Peyer's patch (tissue), 4 donors: Measurements from ENCODE around the gene DHX58. TPM values are rescaled to one million over a fixed set of nuclear protein-coding genes. Genes with fewer than 3 reads are reported as not detected.
A peak's percentile ranks its signal among the peaks of the same experiment; 100 is the strongest.
"Not testable (repeated sequence)": the region's sequence is repeated elsewhere in the genome, so short reads cannot be mapped to it uniquely, and the experiment has no call there.

Experiments used
- DNase-seq, 3 donors: peaks; one replicate each; pipeline ENCODE4 v3.0.0-alpha.2; 2017 to 2019
- H3K27ac ChIP-seq, 4 donors: fragments of 200-600 bp; sonication (generic); one replicate each; pipeline ENCODE4 v1.5.1; 2016 to 2019
- H3K27me3 ChIP-seq, 2 donors: fragments of 200-600 bp; sonication (generic); one replicate each; pipeline ENCODE4 v1.5.1; 2019
- H3K36me3 ChIP-seq, 3 donors: fragments of 200-600 bp; sonication (generic); one replicate each; pipeline ENCODE4 v1.5.1; 2016 to 2019
- H3K4me1 ChIP-seq, 4 donors: fragments of 200-600 bp; sonication (generic); one replicate each; pipeline ENCODE4 v1.5.1; 2016 to 2019
- H3K4me3 ChIP-seq, 4 donors: fragments of 200-600 bp; sonication (generic); 1 replicate in 3 of 4; 2 replicates in 1 of 4; pipeline ENCODE4 v1.5.1; 2016 to 2019; ENCODE audit warnings: mild to moderate bottlenecking in 1 of 4
- H3K9me3 ChIP-seq, 4 donors: fragments of 200-600 bp; sonication (generic); one replicate each; pipeline ENCODE4 v1.5.1; 2016 to 2019; ENCODE audit warnings: mild to moderate bottlenecking in 1 of 4
- POLR2A ChIP-seq, 2 donors: fragments of 450-650 bp; IDR thresholded peaks; one replicate each; pipeline ENCODE4 v1.5.1; 2017; ENCODE audit warnings: antibody characterized with exemption in 2 of 2, mild to moderate bottlenecking in 2 of 2, moderate library complexity in 2 of 2
- total RNA-seq, 4 donors: library from RNA; depleted of rRNA; stranded (reverse); fragments of >200 nt; gene quantifications; one replicate each; pipeline ENCODE4 v1.1.0, GENCODE V29; 2016
- TF ChIP-seq, protein P1 (sequence below), 6 experiments: fragments of 450-650 bp in 4 of 6; fragments of 200-600 bp in 2 of 6; sonication (generic) in 1 of 6; IDR thresholded peaks; one replicate each; pipeline ENCODE4 v1.5.1; 2017 to 2019; ENCODE audit warnings: antibody characterized with exemption in 6 of 6, mild to moderate bottlenecking in 3 of 6, moderate library complexity in 1 of 6

DHX58 gene
- total RNA-seq, 4 donors from 2014 or later = 12.8 to 24.8 (median 18.4) TPM

DNA sequence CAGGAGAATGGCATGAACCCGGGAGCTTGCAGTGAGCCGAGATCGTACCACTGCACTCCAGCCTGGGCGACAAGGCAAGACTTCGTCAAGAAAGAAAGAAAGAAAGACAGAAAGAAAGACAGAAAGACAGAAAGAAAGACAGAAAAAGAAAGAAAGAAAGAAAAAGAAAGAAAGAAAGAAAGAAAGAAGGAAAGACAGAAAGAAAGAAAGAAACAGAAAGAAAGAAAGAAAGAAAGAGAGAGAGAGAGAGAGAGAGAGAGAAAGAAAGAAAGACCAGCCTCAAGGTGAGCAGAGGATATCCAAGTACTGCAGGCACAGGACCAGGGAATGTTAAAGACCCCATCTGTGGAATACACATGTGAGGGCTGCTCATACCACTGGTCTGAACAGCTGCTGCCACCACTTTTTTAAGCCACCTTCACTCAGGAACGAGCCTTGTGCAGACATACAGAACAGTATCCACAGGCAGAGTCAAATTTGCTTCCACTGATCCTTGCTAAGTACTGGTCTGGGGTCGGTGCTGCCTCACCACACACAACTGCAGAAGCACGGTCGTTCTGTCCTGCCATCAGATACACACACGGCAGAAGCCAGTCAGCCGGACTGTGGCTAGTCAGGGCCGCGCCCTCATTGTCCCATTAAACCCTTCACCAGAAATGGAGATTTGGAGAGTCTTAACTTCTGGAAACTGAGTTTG lies 34.5 kb upstream of the DHX58 start:
- Histone ChIP-seq H3K27ac (no peak overlapping the region), H3K9me3 (no peaks in the 10 kb centered on the region), H3K4me1 (peaks cover 0 to 10% (median under 1%) of the 10 kb centered on the region in 4 donors), H3K36me3 (peaks cover 0 to 58% (median 0%) of the 10 kb centered on the region in 3 donors), H3K27me3 (no peaks in the 10 kb centered on the region), H3K4me3 (no peak overlapping the region)
- DNase-seq = no peak
- TF ChIP-seq, protein P1, sequence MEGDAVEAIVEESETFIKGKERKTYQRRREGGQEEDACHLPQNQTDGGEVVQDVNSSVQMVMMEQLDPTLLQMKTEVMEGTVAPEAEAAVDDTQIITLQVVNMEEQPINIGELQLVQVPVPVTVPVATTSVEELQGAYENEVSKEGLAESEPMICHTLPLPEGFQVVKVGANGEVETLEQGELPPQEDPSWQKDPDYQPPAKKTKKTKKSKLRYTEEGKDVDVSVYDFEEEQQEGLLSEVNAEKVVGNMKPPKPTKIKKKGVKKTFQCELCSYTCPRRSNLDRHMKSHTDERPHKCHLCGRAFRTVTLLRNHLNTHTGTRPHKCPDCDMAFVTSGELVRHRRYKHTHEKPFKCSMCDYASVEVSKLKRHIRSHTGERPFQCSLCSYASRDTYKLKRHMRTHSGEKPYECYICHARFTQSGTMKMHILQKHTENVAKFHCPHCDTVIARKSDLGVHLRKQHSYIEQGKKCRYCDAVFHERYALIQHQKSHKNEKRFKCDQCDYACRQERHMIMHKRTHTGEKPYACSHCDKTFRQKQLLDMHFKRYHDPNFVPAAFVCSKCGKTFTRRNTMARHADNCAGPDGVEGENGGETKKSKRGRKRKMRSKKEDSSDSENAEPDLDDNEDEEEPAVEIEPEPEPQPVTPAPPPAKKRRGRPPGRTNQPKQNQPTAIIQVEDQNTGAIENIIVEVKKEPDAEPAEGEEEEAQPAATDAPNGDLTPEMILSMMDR (IDR thresholded peaks at IDR 0.05) = no peak
- no peak for TF ChIP-seq POLR2A (IDR thresholded peaks at IDR 0.05)

DNA sequence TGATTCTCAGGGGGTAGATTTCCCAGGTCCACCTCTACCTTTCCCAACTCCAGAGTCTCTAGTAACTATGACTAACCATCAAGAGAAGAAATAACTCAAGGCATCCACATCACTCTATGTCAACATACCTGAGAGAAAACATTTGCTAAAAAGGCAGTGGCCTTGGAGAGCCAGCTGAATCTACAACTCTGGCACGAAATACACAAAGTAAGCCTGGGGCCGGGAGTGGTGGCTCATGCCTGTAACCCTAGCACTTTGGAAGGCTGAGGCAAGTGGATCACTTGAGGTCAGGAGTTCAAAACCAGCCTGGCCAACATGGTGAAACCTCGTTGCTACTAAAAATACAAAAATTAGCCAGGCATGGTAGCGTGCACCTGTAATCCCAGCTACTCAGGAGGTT lies 30.6 kb upstream of the DHX58 start:
- not testable (repeated sequence) for H3K27me3 ChIP-seq, H3K27ac ChIP-seq, H3K4me3 ChIP-seq, H3K9me3 ChIP-seq, DNase-seq
- Histone ChIP-seq H3K4me1 (peaks cover 0 to 25% (median 2%) of the 10 kb centered on the region in 4 donors), H3K36me3 (peaks cover 0 to 53% (median 0%) of the 10 kb centered on the region in 3 donors)

DNA sequence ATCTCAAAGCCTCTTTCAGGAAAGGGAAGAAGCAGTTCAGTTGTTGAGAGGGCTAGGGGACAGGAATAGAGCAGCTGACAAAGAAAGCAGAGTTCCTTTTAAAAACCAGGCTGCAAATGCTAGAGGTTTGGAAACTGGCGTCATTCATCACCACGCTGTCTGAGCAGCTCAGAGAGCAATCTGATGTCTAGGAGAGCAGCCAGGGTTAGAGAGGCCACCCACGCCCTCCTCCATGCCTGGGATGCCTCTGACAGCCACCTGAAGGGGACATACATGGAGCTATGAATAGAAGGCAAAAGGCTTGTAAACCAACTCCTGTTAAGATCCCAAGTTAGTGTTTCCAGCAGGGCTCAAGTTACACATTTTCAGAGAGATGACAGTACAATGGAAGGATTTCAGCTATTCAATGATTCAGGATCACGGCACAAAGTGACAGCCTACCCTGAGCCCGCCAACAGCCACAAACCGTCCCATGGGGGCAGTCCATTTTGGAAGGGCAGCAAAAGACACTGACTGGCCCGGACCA lies 29.9 kb upstream of the DHX58 start:
- DNase-seq = no peak
- Histone ChIP-seq H3K4me1 (peaks cover 0 to 30% (median 2%) of the 10 kb centered on the region in 4 donors), H3K9me3 (no peaks in the 10 kb centered on the region), H3K4me3 (no peak overlapping the region), H3K27ac (no peak overlapping the region), H3K27me3 (no peaks in the 10 kb centered on the region), H3K36me3 (peaks cover 0 to 47% (median 0%) of the 10 kb centered on the region in 3 donors)
- TF ChIP-seq POLR2A (IDR thresholded peaks at IDR 0.05) = no peak
- TF ChIP-seq, protein P1 (IDR thresholded peaks at IDR 0.05) = no peak

DNA sequence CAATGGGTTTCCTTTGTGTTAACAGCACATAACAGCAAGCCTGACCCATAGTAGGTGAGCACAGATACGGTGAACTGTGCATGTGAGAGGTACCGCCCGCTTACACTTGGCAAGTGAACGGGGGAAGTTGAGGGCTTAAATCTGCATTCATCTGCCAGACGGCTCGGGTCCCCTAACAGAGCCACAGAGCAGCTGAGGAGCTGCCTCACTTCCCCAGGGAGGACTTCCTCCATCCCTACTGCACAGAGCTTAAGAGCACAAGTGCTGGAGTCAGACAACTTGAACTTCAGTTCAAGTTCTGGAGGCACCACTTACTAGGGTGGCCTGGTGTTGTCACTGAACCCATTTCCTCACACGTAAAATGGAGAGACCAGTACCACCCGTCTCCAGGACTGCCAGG lies 28.9 kb upstream of the DHX58 start:
- peaks cover 0 to 36% (median 0%) of the 10 kb centered on the region in 3 donors for H3K36me3 ChIP-seq
- no peaks in the 10 kb centered on the region for H3K9me3 ChIP-seq
- no peak overlapping the region for H3K27ac ChIP-seq
- TF ChIP-seq, protein P1 (IDR thresholded peaks at IDR 0.05) = no peak
- TF ChIP-seq POLR2A (IDR thresholded peaks at IDR 0.05) = no peak
- DNase-seq = no peak
- peaks cover 0 to 39% (median 6%) of the 10 kb centered on the region in 4 donors for H3K4me1 ChIP-seq
- H3K4me3 ChIP-seq = no peak overlapping the region
- H3K27me3 ChIP-seq = no peaks in the 10 kb centered on the region

DNA sequence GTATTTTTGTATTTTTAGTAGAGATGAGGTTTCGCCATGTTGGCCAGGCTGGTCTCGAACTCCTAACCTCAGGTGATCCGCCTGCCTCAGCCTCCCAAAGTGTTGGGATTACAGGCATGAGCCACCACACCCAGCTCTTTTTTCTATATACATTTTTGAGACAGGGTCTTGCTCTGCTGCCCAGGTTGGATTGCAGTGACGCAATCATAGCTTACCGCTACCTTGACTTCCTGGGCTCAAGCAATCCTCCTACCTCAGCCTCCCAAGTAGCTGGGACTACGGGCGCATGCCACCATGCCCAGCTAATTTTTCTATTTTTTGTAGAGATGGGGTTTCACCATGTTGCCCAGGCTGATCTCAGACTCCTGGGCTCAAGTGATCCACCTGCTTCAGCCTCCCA lies 28.2 kb upstream of the DHX58 start:
- Histone ChIP-seq H3K36me3 (peaks cover 0 to 31% (median 0%) of the 10 kb centered on the region in 3 donors), H3K4me1 (peaks cover 0 to 46% (median 13%) of the 10 kb centered on the region in 4 donors)
- H3K9me3 ChIP-seq, DNase-seq, H3K27ac ChIP-seq, H3K4me3 ChIP-seq, H3K27me3 ChIP-seq: not testable (repeated sequence)

DNA sequence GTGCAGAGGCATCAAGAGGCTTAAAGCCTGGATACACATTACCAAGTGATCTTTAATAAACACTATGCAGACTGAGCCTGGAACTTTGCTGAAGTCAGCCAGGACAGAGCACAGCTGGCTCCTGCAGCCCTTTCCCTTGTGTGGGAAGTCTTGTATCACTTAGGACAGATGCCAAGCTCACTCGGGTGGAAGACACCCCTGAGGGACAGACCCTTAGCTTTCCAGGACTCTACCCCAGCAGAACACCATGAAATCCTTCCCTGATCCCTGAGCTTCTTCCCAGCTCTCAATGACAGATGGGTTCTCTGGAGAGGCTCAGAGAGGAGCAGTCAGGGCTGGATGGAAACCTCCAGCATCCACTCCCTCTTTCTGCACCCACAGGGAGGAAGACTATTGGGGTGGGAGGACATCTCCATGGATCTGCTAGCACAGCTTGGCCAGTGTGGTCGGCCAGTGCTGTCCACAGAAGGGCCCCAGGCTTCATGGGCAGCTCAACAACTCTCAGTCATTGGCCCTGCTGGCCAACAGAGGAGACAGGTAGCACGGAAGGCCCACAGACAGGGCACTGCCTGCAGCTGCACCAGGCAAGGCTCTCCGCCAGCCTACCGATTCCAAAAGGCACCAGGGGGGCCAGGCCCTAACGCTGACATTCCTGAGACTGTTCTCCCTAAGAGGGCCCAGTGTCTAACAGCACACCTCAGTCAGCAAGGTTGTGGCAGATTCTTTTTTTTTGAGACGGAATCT lies 26.4 kb upstream of the DHX58 start:
- no peaks in the 10 kb centered on the region for H3K27me3 ChIP-seq
- peak overlapping the region in 2 of 4 donors; percentile 21 to 22 for H3K27ac ChIP-seq
- no peak overlapping the region for H3K4me3 ChIP-seq
- peaks cover 0 to 19% (median 0%) of the 10 kb centered on the region in 3 donors for H3K36me3 ChIP-seq
- peak in 1 of 3 donors; percentile 40 for DNase-seq
- TF ChIP-seq, protein P1 (IDR thresholded peaks at IDR 0.05) = no peak
- TF ChIP-seq POLR2A (IDR thresholded peaks at IDR 0.05) = no peak
- peaks cover 0 to 64% (median 25%) of the 10 kb centered on the region in 4 donors for H3K4me1 ChIP-seq
- H3K9me3 ChIP-seq = no peaks in the 10 kb centered on the region
